ENCODE measurements around the gene HOXB3.
"Not testable (repeated sequence)": the region's sequence is repeated elsewhere in the genome, so short reads cannot be mapped to it uniquely, and the experiment has no call there.

Gene HOXB3

DNA sequence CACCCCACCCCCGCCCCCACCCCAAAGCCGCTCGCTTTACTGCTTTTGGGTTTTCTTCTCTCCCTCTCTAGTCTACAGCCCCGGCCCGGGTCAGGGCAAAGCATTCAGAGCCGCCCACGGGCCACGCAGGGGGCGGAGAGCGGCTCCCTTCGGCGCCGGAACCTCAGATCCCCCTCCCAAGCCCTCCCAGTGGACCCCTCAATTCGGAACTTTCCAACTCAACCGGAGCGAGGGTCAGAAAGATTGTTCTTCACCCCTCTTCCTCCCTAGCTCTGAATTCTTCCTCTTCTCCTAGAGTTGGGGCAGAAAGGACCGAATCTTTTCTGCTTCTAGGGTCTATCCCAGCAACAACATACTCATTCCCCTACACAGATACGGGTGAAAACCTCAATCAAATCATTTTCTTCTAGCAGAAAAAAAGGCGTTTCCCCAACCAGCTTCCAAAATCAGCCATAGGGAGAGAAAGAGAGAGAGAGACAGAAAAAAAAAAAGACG is 46.1 kb downstream of the HOXB3 start:
- DNase-seq = no peak

DNA sequence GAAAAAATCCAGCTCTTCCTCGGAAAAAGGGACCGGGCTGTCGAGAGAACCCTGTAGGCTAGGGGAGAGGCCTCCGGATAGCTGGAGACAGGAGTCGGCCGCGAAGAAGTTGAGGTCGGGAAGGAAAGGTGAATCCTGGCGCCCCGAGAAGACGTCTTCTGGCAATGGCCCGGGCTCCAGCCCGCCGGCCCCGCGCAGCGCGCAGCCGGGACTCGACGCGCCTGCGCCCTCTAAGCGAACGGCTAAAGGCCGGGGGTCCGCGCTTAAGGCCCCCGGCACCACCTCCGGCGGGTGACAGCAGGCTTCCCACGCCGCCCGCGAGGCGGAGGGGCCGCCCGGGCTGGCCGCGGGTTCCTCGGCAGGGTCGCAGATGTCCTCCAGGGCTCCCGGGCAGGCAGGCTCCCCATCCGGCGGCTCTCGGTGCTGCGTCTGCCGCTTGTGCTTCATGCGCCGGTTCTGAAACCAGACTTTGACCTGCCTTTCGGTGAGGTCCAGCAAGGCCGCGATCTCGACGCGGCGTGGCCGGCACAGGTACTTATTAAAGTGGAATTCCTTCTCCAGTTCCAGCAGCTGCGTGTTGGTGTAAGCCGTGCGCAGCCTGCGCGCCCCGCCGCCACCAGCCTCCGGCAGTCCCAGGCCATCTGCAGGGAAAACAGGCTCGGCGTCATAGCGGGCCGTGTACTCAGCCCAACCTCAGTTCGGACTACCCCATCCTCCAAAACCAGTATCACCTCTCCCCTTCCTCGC is 46.8 kb downstream of the HOXB3 start:
- peak in 1 of 2 experiments; percentile 36 for DNase-seq

DNA sequence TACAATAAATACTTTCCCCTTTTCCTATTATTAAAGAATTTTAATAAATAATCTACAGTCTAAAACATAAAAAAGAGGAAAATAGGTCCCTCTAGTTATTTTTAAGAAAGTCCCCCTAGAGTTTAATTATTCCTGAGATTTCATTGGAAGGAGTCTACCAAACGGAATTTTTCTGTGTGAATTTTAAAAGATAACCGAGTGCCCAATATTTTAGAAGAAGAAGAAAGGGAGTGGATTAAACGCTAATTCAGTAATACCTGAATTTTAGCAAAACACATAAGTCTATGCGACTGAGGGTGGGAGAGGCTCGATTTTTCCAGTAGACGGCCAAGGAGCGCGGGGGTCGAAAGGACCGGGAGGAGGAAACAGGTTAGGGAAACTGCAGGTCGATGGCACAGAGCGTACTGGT is 47.3 kb downstream of the HOXB3 start:
- no peak for DNase-seq

DNA sequence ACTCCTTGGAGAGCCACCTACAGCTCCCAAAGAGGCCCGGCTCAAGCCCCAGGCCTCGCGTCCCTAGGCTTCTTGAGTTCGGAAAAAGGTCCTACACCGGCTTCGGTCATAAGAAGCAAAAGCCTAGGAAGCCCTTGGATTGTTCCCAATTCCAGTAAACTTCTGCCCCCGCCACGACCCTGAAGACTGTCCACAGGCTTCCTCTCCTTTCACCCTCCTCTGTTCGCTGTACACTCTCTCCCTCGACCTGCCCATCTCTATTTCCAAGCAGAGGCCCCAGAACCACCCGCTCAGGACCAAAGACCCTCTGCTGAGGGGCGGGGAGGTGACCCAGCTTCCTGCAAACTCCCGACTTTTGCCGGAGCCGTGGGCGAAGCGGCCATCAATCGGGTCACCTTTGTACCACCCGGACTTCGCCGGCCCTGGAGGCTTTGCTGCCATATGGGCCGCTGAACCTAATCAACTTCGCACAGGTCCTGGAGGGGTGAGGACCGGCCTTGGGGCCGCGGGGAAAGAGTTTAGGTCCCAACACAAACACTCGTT is 47.9 kb downstream of the HOXB3 start:
- no peak for DNase-seq

DNA sequence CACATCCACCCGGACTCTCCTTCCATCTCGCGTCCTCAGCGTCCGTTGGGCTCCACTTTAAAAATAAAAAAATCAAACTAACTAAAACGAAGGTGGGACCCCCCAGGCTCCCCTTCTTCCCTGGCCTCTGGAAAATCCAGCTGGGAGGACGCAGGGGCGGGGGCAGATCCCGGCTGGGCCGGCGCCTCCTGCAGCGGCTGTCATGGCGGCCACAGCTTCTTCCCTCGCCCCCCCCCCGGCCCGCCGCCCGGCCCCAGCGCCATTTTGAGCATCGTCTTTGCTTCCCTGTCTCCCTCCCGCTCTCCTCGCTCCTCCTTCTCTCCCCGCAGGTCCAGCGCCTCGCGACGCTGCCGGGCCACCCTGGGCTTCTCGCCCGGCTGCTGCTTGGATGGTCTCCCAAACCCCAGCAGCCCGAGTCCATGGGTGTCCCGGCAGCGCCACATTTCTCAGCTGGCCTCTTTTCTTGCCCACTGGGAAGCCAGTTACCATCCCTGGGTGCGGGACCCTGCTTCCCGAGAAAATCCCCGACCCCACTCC is 48.4 kb downstream of the HOXB3 start:
- no peak for DNase-seq

DNA sequence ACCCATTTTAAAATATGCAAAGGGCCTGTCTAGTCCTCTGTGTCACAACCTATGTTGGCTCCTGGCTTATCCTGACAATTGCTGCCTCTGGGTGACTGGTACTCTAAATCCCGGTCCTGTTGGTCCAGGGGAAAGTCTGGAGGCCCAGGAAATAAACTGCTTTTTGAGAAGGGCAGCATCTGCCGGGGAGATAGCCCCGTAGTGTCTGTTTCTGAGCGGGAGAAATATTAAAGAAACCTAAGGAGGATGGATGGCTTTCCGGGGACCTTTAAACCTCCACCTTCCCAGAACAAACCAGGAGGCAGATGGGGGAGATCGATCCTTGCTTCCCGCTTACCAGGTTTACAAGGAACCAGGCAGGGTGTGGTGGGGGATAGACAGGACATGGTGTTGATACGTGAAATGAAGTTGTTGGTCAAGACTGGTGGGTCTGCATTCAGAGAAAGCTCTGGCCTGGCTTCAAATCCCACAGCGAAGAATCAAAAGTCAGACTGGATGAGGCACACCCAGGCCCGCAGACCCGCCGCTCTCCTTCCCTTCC is 48.9 kb downstream of the HOXB3 start:
- no peak for DNase-seq

DNA sequence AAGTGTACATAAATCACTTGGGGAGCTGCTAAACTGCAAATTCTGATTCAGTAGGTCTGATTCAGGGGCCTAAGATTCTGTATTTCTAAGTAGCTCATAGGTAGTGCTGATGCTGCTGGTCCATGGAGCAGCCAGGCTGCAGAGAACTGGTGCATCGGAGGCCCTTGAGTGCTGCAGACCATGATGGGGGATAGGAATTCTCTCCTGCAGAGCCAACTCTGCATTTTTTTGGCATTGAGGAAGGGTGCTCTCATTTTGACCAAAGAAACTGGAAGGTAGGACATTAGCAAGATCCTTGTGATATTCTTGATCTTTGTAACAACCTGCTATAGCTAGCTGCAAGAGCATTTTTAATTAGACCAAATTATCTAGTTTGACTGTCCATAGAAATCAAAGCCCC is 49.8 kb downstream of the HOXB3 start:
- DNase-seq = no peak

DNA sequence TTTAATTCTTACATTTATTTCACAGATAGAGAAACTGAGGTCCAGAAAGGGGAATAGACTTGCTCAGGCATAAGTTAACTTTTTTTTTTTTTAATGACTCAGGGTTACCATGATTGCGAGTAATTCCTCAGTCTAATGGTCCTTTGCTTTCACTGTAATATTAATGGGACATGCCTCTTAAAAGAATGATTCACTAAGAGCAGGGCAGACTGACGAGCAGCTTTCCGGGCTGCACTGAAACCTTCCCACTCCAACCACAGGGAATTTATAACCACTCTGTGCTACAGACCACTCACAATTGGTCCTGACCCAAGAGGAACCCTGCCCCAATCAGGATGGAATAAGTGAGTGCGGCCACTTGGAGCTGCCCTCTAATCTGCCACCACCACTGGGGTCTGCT is 50.9 kb downstream of the HOXB3 start:
- DNase-seq = no peak

DNA sequence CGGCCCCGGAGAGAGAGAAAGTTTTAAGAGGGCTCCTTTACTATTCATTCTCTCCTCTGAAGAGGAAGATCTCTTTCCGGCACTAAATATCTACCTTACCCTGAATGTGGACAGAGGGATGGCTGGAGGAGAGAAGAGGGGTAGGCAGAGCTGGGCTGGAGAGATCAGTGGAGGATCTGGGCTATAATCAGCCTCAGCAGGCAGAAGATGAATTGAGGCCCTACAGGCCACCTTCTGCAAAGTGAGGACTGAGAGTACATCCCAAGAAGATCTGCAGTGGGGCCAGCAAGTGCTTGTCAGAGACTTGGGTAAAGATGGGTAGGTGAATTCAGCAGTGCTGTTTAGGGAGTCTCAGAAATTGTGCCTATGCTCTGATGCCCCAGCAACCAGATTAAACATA is 52.7 kb downstream of the HOXB3 start:
- no peak for DNase-seq

DNA sequence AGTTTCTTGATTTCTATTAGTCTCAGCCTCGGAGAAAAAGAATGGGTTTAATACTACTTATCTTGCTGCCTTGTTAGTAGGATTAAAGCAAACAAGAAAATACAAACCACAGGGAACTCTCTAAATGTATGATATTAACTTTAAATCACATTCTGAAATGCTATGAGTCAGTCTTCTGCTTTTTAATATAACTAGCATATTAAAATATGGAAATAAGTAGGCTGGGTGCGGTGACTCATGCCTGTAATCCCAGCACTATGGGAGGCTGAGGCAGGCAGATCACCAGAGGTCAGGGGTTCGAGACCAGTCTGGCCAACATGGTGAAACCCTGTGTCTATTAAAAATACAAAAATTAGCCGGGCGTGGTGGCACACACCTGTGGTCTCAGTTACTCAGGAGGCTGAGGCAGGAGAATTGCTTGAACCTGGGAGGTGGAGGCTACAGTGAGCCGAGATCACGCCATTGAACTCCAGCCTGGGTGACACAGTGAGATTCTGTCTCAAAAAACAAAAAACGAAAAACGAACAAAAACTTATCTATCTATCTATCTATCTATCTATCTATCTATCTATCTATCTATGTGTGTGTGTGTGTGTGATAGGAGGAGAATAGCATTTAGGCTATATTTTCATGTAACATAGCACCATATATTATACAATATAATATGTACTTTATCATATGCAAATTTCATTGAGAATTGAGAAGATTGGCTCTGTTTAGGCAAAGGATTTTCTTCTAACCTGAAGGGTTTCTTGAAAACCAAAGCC is 54.1 kb downstream of the HOXB3 start:
- DNase-seq = not testable (repeated sequence)

DNA sequence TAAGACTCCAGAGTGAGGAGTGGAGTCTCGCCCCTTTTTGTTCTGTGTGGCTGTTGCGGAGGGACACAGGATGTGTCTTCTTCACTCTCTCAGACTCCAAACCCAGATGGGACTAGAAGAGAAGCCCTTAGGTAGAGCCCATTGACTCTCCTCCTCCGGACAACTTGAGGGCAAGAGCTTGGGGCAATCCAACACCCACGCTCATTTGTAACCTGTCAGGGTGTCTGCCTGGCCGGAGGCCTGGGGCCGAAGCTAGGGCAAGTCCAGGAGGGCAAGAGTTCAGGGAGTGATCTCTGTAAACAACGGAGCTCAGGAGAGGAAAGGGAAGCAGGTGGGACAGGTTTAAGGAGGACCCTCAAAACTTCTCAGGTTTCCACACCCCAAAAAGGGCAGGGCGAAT is 57.8 kb downstream of the HOXB3 start:
- DNase-seq = no peak

DNA sequence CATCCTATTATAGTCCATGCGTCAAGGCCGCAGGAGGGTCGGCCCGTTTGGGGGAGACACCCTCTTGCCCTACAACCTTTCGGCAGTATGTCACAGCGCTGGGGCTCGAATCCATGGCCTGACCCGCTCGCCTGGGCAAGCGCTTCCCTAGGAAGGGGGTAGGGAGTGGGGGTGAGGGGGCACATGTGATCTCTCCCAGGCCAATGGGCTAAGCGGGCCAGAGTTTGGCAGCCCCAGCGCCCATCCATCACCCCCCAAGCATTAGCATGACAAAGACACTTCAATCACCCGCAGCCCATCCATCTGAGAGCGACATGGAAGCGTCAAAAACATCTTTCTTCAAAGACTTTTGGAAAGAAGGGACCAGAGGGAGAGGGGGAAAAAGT is 59.2 kb downstream of the HOXB3 start, which contains the start of gene HOXB1:
Gene HOXB1 (minus strand): TSS at position 125 of the 386 bp plus-strand sequence. CDS start 107 bp downstream, at position 18.
- DNase-seq = no peak

DNA sequence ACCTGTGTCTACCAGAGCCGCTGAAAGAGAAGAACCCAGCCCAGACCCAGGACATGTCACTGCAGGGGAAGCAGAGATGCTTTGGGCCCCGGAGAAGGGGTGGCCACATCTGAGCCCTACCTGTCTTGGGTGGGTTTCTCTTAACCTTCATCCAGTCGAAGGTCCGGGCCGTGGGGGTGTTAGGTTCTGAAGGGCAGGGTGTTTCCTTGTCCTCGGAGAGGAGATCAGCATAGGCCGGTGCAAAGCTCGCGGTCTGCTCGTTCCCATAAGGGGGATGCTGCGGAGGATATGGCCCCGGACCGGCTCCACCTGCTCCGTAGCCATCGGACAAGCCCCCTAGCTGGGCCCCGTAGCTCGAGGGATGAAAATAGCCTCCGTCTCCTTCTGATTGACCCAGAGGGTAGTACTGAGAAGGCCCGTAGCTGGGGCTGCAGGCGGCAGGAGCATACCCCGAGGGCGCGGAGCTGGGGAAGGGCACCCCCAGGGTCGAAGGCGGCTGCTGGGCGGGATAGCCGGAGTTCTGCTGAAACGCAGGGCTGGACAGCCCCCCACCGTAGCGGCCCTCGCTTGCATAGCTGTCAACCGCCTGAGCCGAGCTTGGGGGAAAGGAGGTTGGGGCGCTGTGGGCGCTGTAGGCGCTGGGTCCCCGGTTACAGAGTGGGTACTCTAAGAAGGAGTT is 59.7 kb downstream of the HOXB3 start:
- no peak for DNase-seq

DNA sequence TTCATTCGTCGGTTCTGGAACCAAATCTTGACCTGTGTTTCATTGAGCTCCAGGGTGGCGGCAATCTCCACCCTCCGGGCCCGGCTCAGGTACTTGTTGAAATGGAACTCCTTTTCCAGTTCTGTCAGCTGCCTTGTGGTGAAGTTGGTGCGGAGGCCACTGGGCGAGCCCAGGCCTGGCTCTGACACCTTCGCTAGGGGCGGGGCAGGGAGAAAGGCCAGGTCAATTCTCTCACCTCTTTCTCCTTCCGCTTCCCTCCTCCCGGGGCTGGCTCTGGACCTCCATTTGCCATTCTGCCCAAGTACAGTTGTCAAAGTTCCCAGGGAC is 60.4 kb downstream of the HOXB3 start:
- DNase-seq = no peak

DNA sequence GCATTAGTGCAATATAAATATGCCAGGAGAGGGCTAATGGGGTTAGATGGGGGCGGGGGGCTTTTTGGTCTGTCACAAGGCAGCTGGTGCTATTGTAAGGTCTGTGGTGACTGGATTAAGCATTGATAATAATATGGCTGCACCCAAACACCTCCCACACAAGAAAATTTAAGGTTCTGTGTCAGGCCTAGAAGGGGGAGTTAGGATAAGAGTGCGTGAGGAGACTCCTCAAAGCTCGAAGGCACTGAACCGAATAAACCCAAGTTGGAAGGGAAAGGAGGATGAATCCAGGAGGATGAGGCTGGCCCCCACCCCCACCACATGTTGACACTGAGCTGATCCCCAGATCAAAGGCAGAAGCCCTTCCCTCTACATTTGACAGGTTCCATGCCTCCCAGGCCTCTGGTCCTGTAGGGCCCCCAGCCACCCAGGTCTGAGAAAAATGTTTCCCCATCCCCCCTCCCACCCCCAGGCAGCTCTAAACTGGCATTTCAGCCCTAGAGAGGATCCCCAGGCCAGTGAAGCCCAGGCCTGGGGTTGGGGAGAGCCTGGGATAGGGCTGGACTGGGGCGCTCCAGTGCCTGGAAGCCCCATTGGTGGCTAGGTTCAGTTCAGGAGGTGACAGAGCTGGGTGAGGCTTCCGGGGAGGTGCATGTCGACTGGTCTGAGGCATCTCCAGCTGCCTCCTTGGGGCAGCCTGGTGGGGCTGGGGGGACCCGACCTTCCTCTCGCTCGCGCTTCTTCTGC is 60.9 kb downstream of the HOXB3 start:
- DNase-seq = no peak

DNA sequence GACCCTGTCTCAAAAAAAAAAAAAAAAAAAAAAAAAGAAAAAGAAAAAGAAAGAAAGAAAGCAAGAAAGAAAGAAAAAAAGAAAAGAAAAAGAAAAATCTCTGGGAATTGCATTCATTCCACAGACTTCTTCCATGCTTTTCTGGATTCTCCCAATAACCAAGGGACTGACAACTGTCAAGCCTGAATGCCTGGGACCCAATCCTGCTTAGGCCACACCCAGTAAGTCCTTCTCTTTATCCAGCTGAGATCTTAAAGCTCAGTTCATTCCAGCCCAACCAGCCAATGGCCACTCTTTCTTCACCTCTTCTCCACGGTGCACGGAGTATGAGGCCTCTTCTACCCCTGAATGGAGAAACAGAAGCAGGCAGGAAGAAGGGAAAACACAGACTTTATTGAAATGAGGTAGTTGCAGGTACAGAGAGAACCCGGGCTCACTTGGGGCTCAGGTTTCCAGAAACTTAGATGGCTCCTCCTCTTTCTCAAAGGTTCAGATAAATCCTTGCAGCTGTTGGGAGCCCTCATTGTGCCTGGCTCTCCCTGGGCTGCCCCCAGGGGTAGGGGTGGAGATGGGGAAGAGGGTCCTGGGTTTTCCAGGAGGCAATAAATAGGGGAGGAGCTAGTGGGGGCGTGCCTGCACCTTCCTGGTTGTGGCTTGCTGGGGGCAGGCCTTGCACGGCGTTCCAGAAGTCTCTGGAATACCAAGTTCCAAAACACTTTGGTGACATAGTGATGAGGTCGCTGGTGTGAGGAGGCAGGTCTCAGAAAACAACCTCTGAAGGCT is 61.7 kb downstream of the HOXB3 start:
- no peak for DNase-seq

DNA sequence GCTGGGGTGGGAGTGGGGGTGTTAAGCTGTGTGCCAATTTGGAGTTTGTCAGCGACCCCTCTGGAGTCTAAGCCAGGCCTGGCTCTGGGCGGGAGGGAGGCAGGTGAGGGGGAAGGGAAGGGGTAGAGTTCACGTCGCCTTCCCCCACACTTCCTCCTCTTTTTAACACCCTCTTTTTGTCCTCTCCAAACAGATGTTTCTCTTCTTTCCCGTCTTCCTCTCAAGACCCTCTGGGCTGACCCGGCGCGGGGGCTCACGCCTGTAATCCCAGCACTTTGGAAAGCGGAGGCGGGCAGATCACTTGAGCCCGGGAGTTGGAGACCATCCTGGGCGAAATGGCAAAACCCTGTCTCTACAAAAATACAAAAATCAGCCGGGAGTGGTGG is 62.5 kb downstream of the HOXB3 start:
- DNase-seq = no peak

DNA sequence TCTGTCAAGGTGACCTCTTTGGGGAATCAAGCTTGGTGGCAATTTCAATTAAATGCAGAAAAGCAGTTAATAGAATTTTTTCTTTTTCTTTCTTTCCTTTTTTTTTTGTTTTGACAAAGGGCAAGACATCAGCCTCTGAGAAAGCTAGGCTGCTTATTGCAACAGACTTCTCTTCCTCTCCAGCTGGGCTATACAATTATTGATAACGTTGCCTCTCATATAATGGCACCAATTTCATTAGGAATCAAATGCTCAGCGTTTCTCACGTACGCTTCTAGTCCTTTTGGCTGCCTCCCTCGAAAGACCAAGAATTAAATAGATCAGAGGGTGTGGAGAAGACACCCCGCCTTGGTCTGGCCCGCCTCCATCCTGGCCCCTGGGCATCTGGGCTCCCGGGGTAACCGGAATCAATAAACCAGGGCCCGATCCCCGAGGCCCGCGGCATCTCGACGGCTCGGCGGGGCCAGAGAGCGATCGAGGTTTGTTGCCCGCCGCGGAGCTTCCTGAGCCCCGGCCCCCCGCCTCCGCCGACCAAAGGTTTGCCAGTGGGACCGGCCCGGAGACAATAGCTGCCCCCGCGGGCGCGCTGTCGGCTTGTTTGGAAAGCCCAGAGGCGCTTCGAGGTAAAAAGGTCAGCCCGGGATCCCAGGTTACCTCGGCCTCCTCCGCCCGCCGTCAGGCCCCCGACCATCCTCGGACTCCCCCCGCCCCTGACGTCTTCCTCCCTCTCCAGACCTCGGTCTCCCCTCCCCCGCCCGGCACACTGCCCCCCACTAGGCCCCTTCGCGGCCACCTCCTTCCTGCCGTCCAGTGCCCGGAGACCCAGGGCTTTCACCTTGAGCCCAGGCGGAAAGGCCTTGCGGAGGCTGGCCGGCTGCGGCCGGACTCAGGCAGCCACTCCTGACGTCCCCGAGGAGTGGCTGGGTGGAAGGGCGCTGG is 63.2 kb downstream of the HOXB3 start:
- no peak for DNase-seq

DNA sequence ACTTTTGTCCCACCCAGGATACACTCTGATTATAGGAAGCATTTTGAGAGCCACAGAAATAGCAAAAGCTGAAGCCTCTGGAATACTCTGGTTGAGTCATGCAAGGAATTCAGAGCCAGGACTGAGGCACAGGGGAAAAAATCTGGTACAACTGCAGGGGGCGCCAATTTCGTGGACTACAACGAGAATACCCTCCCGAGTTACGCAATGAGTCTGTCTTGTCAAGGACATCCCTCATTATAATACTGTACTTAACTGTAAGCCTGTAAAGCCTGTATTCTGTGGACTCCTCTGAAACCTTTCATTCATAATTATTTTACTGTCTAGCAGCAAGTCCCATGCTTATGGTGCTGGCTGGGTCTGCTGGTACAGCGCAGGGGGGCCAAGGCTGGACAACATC is 67.0 kb downstream of the HOXB3 start:
- DNase-seq = no peak

DNA sequence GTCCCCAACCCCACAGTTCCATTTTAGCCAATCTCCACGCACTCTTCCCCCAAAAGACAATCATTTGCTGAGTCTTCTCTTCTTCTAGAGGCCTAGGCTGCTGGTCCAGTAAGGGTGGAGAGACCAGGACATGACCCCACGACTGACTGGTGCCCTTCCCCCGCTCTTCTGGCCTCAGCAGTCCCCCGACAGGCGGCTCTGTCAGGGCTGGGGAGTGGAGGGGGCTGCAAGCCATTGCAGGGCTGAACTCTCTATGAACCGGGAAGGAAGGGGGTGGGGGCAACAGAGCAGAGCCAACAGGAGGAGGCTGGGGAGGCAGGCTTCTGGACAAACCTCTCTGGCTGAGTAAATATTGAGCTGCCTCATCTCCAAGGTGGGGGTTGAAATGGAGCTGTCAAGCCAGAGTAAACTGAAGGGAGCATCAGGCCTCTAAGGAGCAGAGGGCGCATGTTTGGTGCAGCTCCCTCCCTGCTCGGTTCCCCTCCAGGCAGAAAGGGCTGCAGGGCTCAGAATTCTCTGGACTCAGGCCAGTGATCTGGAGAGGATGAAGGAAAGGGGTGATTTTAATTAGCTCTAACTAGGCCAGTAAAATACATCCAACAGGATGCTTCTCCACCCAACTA is 67.9 kb downstream of the HOXB3 start:
- DNase-seq = no peak

All from NCI-H526 (cell line).